ENCODE measurements around the gene OLFML1.

DNA sequence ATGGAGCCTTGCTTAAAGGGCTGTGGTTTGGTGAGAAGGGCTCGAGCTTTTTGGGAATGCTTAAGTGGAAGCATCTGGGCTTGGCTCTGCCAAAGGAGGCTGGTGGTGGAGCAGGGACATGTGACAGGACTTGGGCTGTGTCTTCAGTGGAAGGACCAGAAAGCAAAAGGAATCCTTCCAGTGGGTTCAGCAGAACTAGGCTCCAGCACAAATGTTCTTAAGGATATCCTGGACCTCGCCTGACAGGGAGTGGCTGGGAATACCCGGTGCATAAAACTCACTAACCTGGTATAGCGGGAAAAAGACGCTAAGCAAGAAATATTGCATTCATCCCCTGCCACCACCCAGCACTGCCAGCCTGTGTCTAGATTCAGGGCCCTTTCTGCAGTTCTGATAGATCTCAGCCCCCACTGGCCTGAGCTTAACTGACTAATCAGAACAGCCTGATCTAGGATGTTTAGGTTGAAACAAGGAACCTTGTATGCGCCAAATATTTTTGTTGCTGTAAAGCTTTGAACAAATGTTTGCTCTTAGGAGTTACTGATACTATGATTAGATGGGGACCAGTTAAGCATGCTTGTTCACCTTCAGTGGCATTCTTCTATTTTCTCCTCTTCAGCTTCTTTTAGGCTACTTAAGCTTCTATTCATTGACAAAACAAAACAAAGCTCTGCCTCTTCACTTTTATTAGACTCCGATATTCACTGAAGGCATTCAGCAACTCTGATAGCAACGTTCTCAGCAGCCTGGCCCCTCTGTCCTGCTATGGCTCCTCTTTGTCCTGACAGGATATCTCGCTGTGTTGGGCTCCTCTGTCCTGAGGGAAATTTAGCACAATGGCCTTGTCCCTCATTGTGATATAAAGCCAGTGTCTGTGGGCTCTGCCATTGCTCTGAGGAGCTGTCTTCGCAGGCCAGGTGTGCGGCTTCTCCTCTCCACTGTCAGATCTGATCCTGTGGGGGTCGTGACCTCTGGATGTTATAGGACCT lies 53.5 kb downstream of the OLFML1 start:
- TF ChIP-seq EP300 (IDR thresholded peaks at IDR 0.05; ENCODE audit: borderline replicate concordance in 1 of 2, low read depth in 2 of 2, low read length in 2 of 2) (no peak), POLR2A (IDR thresholded peaks at IDR 0.05; ENCODE audit: control extremely low read depth in 1 of 2, low read depth in 2 of 2, low read length in 2 of 2) (no peak)
